Brain pericyte (primary cell): Measurements from ENCODE around the gene TTC4.
"Not testable (repeated sequence)": the region's sequence is repeated elsewhere in the genome, so short reads cannot be mapped to it uniquely, and the experiment has no call there.

Source experiments
- DNase-seq: peaks from one replicate; pipeline ENCODE4 v3.0.0-alpha.2; 2012; ENCODE audit warnings: low read depth, low spot score

The TTC4 gene

DNA sequence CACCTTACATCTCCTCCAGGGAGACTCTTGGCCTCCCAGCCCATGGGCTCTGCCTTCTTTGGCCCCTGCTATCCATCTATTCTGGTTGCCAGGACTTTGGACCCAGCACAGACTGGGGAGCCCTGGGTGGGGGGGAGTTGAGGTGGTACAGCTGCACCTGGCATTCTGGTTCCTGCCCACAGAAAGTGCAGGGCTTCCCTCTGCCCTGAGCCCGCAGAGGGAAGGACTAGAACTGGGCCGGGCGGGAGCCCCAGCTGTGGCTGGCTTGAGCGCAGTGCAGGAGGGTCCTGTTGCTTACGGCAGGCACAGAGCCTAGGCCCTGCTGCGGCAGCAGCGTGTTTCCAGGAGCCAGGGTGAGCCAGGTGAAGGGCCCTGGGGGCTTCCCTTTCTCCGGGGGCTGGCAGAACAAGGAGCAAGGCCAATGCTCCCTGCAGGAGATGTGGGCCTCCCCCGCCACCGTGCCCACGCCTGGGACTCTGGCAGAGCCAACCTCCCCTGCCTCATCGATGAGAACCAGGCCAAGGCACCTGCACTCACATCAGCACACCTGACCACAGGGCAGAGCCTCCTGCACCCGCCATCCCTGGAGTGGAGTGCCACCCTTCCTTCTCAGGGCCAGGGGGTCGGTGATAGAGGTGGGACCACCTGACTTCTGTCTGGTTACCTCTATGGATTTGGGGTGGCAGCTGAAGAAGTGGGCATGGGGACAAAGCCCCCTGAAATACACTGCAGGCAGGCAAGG is 32.6 kb downstream of the TTC4 start:
- no peak for DNase-seq

DNA sequence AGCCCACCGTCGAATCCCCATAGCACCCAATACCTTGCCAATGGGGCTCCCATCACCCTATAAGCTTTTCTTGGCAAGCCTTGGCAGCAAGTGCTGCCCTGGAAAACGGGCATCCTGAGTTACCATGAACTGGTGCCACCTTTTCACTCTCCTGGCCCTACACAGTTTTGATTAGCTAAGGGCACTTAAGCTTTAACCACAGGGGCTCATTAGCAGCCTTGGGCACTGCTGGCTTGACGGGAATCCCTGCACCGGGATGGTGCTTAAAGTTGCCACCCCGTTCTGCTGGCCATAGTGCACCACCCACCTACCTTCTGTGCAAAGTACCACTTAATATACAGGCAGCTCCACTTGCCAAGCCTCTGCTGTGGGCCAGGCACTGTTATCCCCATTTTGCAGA is 34.9 kb downstream of the TTC4 start:
- no peak for DNase-seq

DNA sequence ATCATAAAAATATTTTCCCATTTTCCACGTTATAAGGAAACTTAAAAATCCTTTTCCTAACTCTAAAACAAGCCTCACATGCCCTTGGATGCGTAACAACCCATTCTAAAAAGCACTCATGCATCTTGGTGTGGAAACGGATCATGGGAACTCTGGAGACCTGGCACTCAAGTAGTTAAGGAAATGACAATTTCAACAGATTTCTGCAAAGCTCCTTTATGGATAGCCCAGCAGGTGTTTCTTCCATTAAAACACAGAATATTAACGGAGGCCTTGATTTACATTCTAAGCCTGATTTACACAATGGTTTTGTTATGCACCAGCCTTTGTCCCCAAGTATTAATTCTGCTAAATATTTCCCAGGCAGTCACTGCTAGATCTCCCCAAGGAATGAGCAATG is 35.8 kb downstream of the TTC4 start:
- DNase-seq = no peak

DNA sequence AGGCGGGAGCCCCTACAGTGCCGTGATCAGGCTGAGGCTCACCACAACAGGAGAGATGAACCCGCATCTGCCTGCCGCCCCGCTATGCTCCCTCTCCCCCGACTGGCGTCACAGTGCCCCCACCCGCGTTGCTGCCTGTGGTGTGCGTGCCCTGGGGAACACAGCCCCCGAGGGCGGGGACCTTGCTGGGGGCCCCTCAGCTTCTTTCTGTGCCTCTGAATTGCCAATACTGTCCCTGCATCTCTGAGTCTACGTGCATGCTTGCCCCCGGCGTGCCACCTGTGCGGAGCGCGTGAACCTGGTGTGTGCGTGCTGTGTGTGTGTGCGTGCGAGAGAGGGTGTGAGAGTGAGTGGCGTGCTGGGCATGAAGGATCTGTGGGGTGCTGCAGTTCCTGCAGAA is 38.4 kb downstream of the TTC4 start:
- DNase-seq = no peak

DNA sequence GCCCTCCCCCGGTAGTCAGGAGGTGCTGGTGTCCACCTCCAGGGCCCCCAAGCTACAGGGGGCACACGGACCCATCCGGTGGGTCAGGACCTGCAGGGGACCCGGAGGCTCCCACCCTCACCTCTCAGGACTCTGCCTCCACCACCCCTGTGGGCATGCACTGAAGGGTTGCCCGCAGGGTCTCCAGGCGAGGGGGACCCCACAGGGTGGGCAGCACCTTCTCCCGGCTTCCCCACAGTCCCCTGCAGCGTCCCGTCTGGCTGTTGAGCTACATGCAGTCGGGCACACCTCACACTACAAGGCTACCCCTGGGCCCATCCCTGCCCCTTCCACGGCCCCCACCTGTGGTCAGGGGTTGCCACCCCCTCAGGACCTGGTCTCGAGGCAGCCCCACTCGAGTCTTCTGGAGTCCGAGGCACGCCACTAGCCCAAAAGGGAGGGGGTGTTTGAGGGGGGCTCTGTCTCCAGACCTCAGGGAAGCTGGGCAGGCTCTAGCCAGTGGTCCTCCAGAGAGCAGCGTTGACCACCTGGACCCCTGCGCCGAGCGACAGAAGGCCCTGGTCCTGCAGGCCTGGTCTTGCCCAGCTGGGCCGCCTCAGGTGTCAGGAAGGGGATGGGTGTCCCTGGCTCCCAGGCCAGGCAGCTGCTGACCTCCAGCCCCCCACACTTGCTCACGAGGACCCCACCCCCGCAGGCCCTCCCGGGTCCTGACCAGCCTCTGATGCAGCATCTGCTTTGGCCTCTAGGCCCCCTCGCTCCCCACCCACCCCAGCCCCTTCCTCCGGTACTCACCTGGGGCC is 39.0 kb downstream of the TTC4 start:
- no peak for DNase-seq

DNA sequence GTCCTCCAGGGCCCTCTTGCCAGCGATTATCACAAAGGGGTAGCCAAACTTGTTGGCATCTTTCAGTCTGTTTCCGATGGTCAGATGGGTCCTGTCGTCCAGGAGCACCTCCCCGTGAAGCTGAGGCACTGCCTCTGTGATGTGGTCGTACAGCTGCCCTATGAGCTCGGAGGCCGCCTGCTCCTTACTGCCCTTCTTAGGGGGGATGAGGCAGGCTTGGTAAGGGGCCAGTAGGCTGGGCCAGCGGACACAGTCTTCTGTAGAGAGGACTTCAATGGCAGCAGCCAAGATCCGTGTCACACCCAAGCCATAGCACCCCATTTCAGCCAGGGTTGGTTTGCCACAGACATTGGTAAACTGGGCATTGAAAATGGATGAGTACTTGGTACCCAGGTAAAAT is 42.2 kb downstream of the TTC4 start:
- DNase-seq = no peak

DNA sequence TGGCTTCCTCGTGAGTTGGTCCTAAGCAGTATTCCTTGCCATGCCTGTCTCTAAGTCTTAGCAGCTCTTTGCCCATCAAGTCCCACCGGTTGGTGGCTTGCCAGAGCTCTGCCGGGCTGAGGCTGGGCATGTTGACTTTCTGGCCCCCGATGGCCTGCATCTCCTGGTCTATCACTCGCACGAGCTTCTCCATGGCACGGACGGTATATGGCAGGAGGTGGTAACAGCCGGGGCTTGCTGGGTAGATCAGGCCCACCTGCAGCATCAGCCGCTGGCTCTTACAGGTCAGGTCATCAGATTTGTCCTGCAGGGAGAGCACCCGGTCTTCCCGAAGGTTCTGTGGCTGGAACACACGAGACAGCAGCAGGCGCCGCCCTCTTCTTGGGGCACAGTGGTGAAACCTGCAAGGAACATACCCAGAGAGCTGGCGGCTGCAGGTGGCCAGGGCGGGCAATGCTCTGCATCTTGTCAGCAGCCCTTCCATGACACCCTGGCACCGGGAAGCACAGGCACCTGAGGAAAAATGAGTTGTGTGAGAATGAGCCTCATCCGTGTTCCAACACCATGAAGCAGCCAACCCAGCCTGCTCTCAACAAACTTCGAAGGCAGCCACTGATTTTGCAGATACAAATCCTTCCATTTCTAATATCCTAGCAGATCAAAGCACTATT is 43.2 kb downstream of the TTC4 start:
- no peak for DNase-seq

DNA sequence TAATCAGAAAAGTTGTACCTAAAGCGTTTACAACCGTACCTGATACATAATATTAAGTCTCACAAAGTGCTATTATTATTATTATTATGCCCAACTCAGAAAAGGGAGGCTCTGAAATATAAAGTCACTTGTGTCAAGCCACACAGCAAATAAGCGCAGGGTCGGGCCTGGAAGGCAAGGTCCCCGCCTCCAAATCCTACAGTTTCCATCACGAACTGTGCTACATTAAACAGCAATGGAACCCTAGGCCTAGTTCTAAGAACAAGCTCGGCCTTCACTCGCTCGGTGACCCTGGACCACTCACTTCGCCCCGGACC is 48.1 kb downstream of the TTC4 start:
- no peak for DNase-seq

DNA sequence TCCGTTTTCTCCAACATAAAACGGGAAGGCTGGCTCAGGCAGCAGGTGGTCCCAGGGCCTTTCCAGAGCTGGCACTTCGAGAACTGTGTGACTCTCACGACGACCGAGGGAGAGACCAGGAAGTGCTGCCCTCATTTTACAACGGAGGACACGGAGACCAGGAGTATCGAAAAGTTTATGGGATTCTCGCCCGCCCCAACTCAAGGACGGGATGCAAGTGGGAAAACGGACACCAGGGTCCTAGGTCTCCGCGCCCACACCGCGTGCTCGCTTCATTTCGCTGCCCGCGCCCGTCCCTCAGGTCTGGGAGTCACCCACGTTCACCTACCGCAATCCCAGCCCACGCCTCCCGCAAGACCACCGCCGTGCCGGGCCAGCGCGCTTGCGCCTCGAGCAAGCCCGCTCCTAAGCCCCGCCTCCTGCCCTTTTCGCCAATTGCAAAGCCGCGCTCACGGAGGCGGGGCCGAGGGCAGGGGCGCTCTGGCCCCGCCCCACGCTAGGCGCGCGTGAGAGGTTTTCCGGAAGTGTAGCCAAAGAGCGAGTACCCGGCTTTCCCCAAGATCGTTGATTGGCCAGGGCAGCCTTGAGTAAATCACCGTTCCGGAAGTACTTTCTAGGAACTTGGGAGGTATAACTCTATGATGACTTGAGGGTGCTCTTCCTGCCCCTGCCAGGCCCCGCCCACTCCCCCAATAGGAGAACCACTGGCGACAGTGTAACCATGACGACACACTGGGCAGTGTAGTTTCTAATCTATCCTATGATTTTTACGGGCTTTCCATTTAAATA is 48.7 kb downstream of the TTC4 start, which contains the start of gene PARS2:
Gene PARS2, minus strand, starts transcription at position 391 of the 789 bp plus-strand sequence. CDS start 5,362 bp downstream, outside the sequence.
- peak; percentile 99 for DNase-seq

DNA sequence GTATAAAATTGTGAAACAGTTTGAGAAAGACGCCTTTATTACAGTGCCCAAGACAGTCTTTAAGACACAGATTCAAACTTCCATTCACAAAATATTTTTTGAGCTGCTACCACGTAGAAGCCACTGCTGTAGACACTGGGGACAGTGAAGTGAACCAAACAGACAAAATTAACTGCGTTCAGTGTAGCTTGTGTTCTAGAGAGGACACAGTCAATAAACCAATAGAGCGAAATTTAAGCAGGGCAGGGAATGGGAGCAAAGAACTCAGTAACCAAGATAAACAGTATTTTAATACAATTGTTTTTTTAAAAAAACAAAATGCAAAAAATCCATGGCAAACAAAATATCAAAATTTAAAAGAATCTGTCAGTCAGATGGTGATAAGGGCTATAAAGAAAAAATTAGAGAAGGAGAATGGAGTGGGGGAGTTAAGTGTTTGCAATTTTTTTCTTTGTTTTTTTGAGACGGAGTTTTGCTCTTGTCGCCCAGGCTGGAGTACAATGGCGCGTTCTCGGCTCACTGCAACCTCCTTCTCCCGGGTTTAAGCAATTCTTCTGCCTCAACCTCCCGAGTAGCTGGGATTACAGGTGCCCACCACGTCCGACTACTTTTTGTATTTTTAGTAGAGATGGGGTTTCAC is 49.4 kb downstream of the TTC4 start:
- no peak for DNase-seq

DNA sequence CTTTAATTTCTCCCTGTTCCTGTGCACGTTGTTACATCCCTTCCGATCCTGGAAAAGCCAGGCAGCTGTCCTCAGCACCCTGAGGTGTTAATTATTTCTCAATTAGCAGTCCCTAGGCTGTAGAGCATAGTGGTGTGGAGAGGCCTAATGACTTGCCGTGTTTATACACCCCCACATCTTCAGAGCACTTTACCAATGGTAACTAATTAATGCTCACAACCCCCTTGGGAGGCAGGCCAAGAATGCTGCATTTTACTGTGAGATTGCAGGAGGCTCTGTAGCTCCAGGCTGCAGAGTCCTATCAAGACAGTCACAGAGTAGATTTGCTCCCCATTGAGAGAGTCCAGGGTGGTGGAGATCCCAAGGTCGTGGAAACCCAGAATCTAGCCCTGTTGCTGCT is 51.1 kb downstream of the TTC4 start:
- no peak for DNase-seq

DNA sequence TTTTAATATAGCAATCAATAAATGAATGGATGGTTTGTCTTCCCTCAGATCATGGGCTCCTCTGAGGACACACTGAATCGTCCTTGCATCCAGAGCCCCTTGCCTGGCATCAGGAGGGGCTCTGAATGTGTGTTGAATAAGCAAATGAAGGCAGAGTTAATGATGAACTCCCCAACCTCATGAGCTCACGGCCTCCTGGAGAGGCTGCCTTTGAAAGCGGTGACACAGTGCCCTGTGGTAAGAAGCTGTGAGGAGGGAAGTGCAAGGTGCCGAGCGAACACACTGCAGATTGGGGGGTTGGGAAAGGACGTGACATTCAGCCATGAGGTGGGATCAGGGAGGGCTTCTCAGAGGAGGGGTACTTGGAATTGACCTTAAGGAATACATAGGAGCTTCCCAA is 51.9 kb downstream of the TTC4 start:
- DNase-seq = no peak

DNA sequence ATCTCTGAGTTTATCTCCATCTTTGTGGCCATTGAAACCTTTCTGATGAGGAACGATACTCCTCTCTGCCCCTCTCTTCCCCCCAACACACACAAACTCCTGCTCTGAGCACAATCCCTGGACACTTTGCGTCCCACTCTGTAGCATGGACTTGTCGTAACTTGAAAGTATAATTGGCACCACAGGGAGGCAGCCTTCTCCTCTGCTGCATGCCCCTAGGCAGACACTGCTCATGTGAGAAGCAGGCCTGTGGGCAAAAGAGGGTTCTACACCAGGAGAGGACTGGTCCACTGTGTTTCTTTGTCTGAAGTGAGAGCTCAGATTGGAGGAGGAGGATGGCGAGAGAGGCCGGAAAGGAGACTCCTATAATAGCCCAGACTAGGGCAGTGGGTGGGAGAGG is 52.4 kb downstream of the TTC4 start:
- no peak for DNase-seq

DNA sequence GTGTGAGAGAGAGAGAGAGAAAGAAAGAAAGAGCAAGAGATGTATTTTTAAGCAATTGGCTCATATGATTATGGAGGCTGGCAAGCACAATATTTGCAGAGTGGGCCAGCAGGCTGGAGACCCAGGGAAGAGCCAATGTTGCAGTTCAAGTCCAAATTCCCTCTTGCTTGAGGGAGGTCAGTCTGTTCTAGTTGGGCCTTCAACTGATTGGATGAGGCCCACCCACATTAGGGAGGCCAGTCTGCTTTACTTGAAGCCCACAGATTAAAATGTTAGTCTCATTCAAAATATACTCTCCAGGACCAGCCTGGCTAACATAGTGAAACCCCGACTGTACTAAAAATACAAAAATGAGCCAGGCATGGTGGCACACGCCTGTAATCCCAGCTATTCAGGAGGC is 57.3 kb downstream of the TTC4 start:
- no peak for DNase-seq

DNA sequence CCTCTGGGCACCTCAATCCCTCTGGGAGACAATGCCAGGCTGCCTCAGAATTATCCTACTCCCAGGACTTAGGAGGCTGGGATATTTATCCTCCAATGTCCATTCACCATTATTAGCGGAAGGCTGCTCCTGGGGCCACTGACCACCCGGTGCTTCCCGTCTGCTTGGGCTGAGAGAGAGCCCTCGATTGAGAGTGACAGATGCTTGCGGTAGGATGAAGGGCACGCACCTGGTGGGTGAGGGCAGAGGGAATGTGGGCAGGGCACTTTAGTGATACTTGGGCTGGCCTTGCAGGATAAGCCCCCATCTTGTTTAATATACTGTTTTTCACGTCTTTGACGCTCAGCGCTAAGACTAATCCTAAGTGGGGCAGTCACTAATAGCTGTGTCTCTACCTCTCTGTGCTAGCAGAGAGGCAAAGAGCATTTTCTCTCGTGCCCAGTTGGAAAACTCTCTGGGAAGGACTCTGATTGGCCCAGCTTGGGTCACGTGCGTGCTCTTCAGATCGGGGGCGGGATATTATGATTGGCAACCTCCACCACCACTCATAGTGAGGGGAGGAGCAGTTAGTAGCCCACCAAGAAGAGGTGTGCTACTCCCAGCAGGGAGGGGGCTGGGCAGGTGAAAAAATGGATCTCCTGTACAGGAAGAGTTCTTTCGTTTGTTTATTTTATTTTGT is 59.3 kb downstream of the TTC4 start:
- DNase-seq = no peak

DNA sequence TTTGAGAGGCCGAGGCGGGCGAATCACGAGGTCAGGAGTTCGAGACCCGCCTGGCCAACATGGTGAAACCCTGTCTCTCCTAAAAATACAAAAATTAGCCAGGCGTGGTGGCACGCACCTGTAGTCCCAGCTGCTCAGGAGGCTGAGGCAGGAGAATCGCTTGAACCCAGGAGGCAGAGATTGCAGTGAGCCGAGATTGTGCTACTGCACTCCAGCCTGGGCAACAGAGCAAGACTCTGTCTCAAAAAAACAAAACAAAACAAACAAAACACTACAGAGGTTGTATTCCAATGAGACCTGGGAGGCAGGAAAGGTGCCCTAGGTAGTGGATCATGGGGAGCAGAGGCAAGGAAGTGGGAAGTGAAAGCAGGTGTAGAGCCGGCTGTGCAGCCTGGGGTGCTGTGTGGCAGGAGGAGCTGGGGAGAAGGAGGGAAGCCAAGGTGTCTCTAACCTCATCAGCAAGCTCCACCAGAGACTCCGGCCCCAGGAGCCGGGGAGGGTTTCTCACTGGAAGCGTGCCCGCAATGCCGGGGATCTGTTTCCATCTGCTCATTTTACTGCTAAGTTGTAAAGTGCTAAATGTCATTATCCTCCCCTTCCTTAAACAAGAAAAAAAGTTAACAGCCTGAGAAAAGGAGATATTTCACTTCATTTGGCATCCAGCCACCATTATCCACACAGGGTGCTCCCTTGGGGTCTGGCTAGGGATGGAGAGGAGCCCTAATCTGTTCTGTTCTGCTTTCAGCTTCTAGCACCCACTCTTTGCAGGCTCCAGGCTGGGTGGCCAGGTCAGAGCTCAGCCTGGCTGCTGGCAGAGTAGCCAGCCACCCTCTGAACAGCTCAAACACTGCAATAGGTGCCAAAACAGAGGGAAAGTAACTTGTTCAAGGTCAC is 60.4 kb downstream of the TTC4 start:
- DNase-seq = not testable (repeated sequence)

DNA sequence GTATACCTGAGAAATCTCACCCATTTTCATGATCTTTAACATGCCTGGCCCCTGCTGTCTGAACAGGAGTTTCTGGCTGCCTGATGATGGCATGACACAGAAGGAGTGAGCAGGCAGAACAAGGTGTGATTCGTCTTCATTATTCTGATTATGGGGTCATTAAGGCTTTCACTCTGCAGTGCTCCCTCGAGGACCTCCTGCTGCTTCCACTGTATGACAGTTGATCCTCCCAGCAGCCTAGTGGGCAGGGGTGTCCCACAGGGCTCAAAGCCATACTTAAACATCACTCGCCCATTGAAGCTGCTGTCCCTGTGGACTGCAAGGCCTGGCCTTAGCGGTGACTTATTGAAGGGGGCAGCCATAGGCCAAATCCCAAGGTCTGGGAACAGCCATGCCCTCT is 61.4 kb downstream of the TTC4 start:
- no peak for DNase-seq

DNA sequence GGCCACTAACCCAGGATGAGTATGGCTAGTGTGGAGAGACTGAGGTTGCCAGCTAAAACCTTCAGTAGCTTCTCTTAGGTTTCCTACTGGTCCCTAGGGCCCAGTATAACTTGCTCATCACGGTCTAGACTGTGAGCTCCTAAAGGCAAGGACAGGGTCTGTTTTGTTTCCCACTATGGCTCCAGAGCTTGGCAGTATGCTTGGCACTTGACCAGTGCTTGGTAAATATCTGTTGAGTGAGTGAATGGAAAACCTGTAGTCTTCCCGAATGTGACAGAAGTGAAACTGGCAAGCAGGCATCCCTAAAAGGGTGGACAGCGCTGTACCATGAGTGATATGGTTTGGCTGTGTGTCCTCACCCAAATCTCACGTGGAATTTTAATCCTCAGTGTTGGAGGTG is 61.8 kb downstream of the TTC4 start:
- no peak for DNase-seq

DNA sequence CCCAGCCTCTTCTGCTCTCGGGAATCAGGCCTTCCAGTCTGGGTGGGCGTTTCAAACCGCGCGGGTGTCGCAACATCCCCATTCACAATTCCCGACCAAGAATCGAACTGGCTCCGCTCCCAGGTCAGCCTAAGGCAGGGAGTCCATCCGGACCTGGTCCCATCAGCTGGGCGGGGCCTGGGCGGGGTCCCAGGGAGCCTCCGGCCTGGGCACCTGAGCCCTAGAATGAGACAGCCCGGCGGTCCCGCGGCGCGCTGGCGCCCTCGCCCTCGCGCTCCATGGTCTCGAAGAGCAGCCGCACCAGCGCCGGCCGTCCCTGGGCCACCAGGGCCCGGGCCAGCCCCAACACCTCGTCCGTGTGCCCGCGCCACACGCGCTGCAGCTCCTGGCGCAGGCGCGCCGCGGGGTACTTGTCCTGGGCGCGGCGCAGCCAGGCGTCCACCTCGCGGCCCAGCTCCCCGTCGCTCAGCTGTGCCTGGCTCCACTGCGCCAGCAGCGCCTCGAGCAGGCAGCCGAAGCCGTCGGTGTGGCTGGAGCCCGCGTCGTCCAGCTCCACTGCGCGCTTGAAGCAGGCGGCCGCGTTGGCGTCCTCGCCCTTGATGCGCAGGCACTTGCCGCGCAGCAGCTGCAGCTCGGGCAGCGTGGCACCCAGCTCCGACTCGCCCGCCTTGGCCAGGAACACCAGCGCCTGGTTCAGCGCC is 65.5 kb downstream of the TTC4 start:
- no peak for DNase-seq
